Osteocyte (in vitro differentiated cells): Measurements from ENCODE around the gene ELP6. TPM values are rescaled to one million over a fixed set of nuclear protein-coding genes. Genes with fewer than 3 reads are reported as not detected.

Experiments
- DNase-seq: peaks from one replicate; pipeline ENCODE4 v3.0.0; 2021; ENCODE audit warnings: mixed read lengths; ENCODE audit not compliant: unreplicated experiment; ENCODE audit errors: extremely low spot score
- H3K27ac Mint-ChIP-seq: one replicate; pipeline ENCODE4 v1.8.0; 2021; ENCODE audit warnings: mild to moderate bottlenecking, mixed read lengths; ENCODE audit not compliant: unreplicated experiment
- H3K27me3 Mint-ChIP-seq: one replicate; pipeline ENCODE4 v1.8.0; 2021; ENCODE audit warnings: mixed read lengths; ENCODE audit not compliant: unreplicated experiment
- H3K36me3 Mint-ChIP-seq: one replicate; pipeline ENCODE4 v1.8.0; 2021; ENCODE audit warnings: mixed read lengths; ENCODE audit not compliant: unreplicated experiment
- H3K4me1 Mint-ChIP-seq: one replicate; pipeline ENCODE4 v1.8.0; 2021; ENCODE audit warnings: mixed read lengths; ENCODE audit not compliant: unreplicated experiment
- H3K4me3 Mint-ChIP-seq: one replicate; pipeline ENCODE4 v1.8.0; 2021; ENCODE audit warnings: mild to moderate bottlenecking, moderate library complexity, mixed read lengths; ENCODE audit not compliant: unreplicated experiment
- H3K9me3 Mint-ChIP-seq: one replicate; pipeline ENCODE4 v1.8.0; 2021; ENCODE audit warnings: mixed read lengths; ENCODE audit not compliant: unreplicated experiment
- CTCF ChIP-seq: fragments of 200-600 bp; sonication (generic); IDR thresholded peaks from 2 replicates; pipeline ENCODE4 v1.5.0; 2021; ENCODE audit warnings: antibody characterized with exemption, mild to moderate bottlenecking, moderate library complexity
- total RNA-seq: library from RNA; stranded (reverse); gene quantifications from 2 replicates; pipeline ENCODE4 v1.2.1, GENCODE V29; 2021

The ELP6 gene
- total RNA-seq, 1 donor from 2014 or later, result 40.3 TPM

- Mint-ChIP-seq H3K4me1 (peaks cover 25% of the 10 kb centered on the region), H3K9me3 (no peaks in the 10 kb centered on the region), H3K27me3 (no peaks in the 10 kb centered on the region), H3K27ac (no peak overlapping the region), H3K36me3 (no peaks in the 10 kb centered on the region), H3K4me3 (peak overlapping the region; percentile 26)
- TF ChIP-seq CTCF, result no peak
- no peak for DNase-seq
These were observed 35.5 kb downstream of the ELP6 start for GRCh38 chr3:47478022-47478421.

- Mint-ChIP-seq H3K36me3 (no peaks in the 10 kb centered on the region), H3K27me3 (no peaks in the 10 kb centered on the region), H3K4me3 (peak overlapping the region; percentile 92), H3K27ac (peak overlapping the region; percentile 87), H3K4me1 (peaks cover 25% of the 10 kb centered on the region), H3K9me3 (no peaks in the 10 kb centered on the region)
- TF ChIP-seq CTCF, result no peak
- no peak for DNase-seq
These were observed 36.8 kb downstream of the ELP6 start for GRCh38 chr3:47476644-47477199.

GRCh38 chr3:47476330-47476626 lies 37.2 kb downstream of the ELP6 start:
- H3K4me1 Mint-ChIP-seq, result peaks cover 25% of the 10 kb centered on the region
- peak overlapping the region; percentile 92 for H3K4me3 Mint-ChIP-seq
- no peak for TF ChIP-seq CTCF
- H3K9me3 Mint-ChIP-seq, result no peaks in the 10 kb centered on the region
- no peak for DNase-seq
- no peaks in the 10 kb centered on the region for H3K27me3 Mint-ChIP-seq
- peak overlapping the region; percentile 87 for H3K27ac Mint-ChIP-seq
- no peaks in the 10 kb centered on the region for H3K36me3 Mint-ChIP-seq

GRCh38 chr3:47475570-47476329 lies 37.8 kb downstream of the ELP6 start, which contains the start of gene SCAP:
Gene SCAP (minus strand): TSS chr3:47475941. CDS start chr3:47442993, 32,948 bp downstream.
- Mint-ChIP-seq H3K9me3 (no peaks in the 10 kb centered on the region), H3K36me3 (no peaks in the 10 kb centered on the region), H3K27ac (peak within 1 kb of the TSS; percentile 87), H3K27me3 (no peaks in the 10 kb centered on the region), H3K4me3 (peak within 1 kb of the TSS; percentile 92), H3K4me1 (peaks cover 25% of the 10 kb centered on the region)
- DNase-seq, result peak; percentile 96
- peak; percentile 95 for TF ChIP-seq CTCF

GRCh38 chr3:47475029-47475569 lies 38.4 kb downstream of the ELP6 start:
- H3K27me3 Mint-ChIP-seq, result no peaks in the 10 kb centered on the region
- peak overlapping the region; percentile 92 for H3K4me3 Mint-ChIP-seq
- DNase-seq, result no peak
- TF ChIP-seq CTCF, result no peak
- H3K27ac Mint-ChIP-seq, result peak overlapping the region; percentile 87
- no peaks in the 10 kb centered on the region for H3K36me3 Mint-ChIP-seq
- H3K4me1 Mint-ChIP-seq, result peaks cover 25% of the 10 kb centered on the region
- no peaks in the 10 kb centered on the region for H3K9me3 Mint-ChIP-seq
